Caco-2 (cell line): Measurements from ENCODE around the gene ERBB4. TPM values are rescaled to one million over a fixed set of nuclear protein-coding genes. Genes with fewer than 3 reads are reported as not detected.

Source experiments
- BruUV-seq: library from RNA; stranded (reverse); fragments of 400-500 nt; replicated peaks from 2 replicates; lab custom pipeline; 2021; lab: Mats Ljungman, UMichigan
- CTCF ChIA-PET: fragments of 300-600 bp; sonication (Branson Sonifier 250); formaldehyde crosslinking; loops from one replicate; lab custom pipeline; 2022; ENCODE audit warnings: antibody characterized with exemption; lab: Charles Lee
- POLR2A ChIA-PET: fragments of 300-600 bp; sonication (Branson Sonifier 250); formaldehyde crosslinking; loops from one replicate; lab custom pipeline; 2022; ENCODE audit warnings: antibody characterized with exemption; lab: Charles Lee
- DNase-seq, 2 experiments: peaks; one replicate each; pipeline versions ENCODE4 v3.0.0 to v3.0.0-alpha.2; 2020 to 2022
- H3K27me3 ChIP-seq: replicated peaks from 2 replicates; pipeline ENCODE4 v1.6.0; 2011; ENCODE audit warnings: low read length; ENCODE audit not compliant: control insufficient read depth, insufficient read depth
- H3K36me3 ChIP-seq: 2 replicates; pipeline ENCODE4 v1.5.1; 2011; ENCODE audit warnings: low read length; ENCODE audit not compliant: control insufficient read depth, insufficient read depth
- H3K4me1 ChIP-seq: fragments of 250-450 bp; sonication (Bioruptor Pico); 2 replicates; pipeline ENCODE4 v1.5.1; 2020; ENCODE audit warnings: mild to moderate bottlenecking
- H3K4me3 ChIP-seq: 2 replicates; pipeline ENCODE4 v1.5.1; 2011; ENCODE audit warnings: low read depth, mild to moderate bottlenecking, control low read depth, low read length
- H3K9me3 ChIP-seq: fragments of 250-450 bp; sonication (Bioruptor Pico); 2 replicates; pipeline ENCODE4 v1.5.1; 2020; ENCODE audit warnings: mild to moderate bottlenecking, moderate library complexity
- H3K27ac Mint-ChIP-seq: one replicate; pipeline ENCODE4 v1.8.0; 2022; ENCODE audit warnings: mixed read lengths; ENCODE audit not compliant: unreplicated experiment
- H3K27me3 Mint-ChIP-seq: one replicate; pipeline ENCODE4 v1.8.0; 2022; ENCODE audit warnings: mixed read lengths; ENCODE audit not compliant: insufficient read depth, unreplicated experiment
- H3K36me3 Mint-ChIP-seq: one replicate; pipeline ENCODE4 v1.8.0; 2022; ENCODE audit warnings: mild to moderate bottlenecking, mixed read lengths; ENCODE audit not compliant: insufficient read depth, unreplicated experiment
- H3K4me1 Mint-ChIP-seq: one replicate; pipeline ENCODE4 v1.8.0; 2022; ENCODE audit warnings: low read depth, mixed read lengths; ENCODE audit not compliant: unreplicated experiment
- H3K4me3 Mint-ChIP-seq: one replicate; pipeline ENCODE4 v1.8.0; 2022; ENCODE audit warnings: mild to moderate bottlenecking, moderate library complexity, mixed read lengths; ENCODE audit not compliant: unreplicated experiment
- H3K9me3 Mint-ChIP-seq: one replicate; pipeline ENCODE4 v1.8.0; 2022; ENCODE audit warnings: mixed read lengths; ENCODE audit not compliant: unreplicated experiment
- CTCF ChIP-seq, 2 experiments: fragments of 200-600 bp in 1 of 2; IDR thresholded peaks; 1 replicate in 1 of 2; 2 replicates in 1 of 2; pipeline versions ENCODE4 v1.5.1 to v1.8.0; 2011 to 2022; ENCODE audit warnings: antibody characterized with exemption in 1 of 2, control low read depth in 1 of 2, inconsistent platforms in 1 of 2, low read depth in 1 of 2, low read length in 1 of 2, mild to moderate bottlenecking in 1 of 2, moderate library complexity in 1 of 2; ENCODE audit not compliant: insufficient read depth in 1 of 2, severe bottlenecking in 1 of 2, unreplicated experiment in 1 of 2
- intact Hi-C: fragments of 100-400 bp; cut with micrococcal nuclease; formaldehyde crosslinking; loops from one replicate; pipeline ENCODE4 v1.10.0; 2022; ENCODE audit not compliant: unreplicated experiment
- total RNA-seq: library from RNA; stranded (reverse); gene quantifications from 2 replicates; pipeline ENCODE4 v1.2.3, GENCODE V29; 2022

ERBB4 gene
- total RNA-seq, 1 experiment from 2014 or later = not detected

GRCh38 chr2:211800001-211800400 is 738.6 kb downstream of the ERBB4 start:
- intact Hi-C loops = no loop called here
- Mint-ChIP-seq H3K27ac (no peak overlapping the region), H3K9me3 (no peaks in the 10 kb centered on the region), H3K4me3 (no peak overlapping the region), H3K27me3 (peaks cover 2% of the 10 kb centered on the region), H3K4me1 (no peaks in the 10 kb centered on the region), H3K36me3 (no peaks in the 10 kb centered on the region)
- ChIA-PET CTCF (no interaction called here), POLR2A (no interaction called here)
- H3K4me1 ChIP-seq = no peaks in the 10 kb centered on the region
- no peak for TF ChIP-seq CTCF (IDR thresholded peaks at IDR 0.05; ENCODE audit: insufficient read depth in 1 of 2, low read depth in 1 of 2, low read length in 1 of 2, severe bottlenecking in 1 of 2, unreplicated experiment in 1 of 2)
- H3K4me3 ChIP-seq = no peak overlapping the region
- H3K27me3 ChIP-seq = no peaks in the 10 kb centered on the region
- no peak for DNase-seq
- no peaks in the 10 kb centered on the region for H3K9me3 ChIP-seq
- H3K36me3 ChIP-seq = no peaks in the 10 kb centered on the region
- no TSS peak for BruUV-seq

GRCh38 chr2:211798868-211799267 is 739.7 kb downstream of the ERBB4 start:
- ChIA-PET POLR2A (no interaction called here), CTCF (no interaction called here)
- Mint-ChIP-seq H3K4me3 (no peak overlapping the region), H3K36me3 (no peaks in the 10 kb centered on the region), H3K4me1 (no peaks in the 10 kb centered on the region), H3K27me3 (peaks cover 2% of the 10 kb centered on the region), H3K9me3 (no peaks in the 10 kb centered on the region), H3K27ac (no peak overlapping the region)
- DNase-seq = no peak
- Histone ChIP-seq H3K36me3 (no peaks in the 10 kb centered on the region), H3K27me3 (no peaks in the 10 kb centered on the region), H3K9me3 (no peaks in the 10 kb centered on the region), H3K4me1 (no peaks in the 10 kb centered on the region), H3K4me3 (no peak overlapping the region)
- intact Hi-C loops = no loop called here
- no TSS peak for BruUV-seq
- TF ChIP-seq CTCF (IDR thresholded peaks at IDR 0.05; ENCODE audit: insufficient read depth in 1 of 2, low read depth in 1 of 2, low read length in 1 of 2, severe bottlenecking in 1 of 2, unreplicated experiment in 1 of 2) = no peak

- no peak overlapping the region for H3K4me3 Mint-ChIP-seq
- BruUV-seq = no TSS peak
- H3K27ac Mint-ChIP-seq = no peak overlapping the region
- Histone ChIP-seq H3K4me1 (no peaks in the 10 kb centered on the region), H3K9me3 (no peaks in the 10 kb centered on the region), H3K27me3 (no peaks in the 10 kb centered on the region), H3K36me3 (no peaks in the 10 kb centered on the region), H3K4me3 (no peak overlapping the region)
- H3K4me1 Mint-ChIP-seq = no peaks in the 10 kb centered on the region
- CTCF ChIA-PET = no interaction called here
- intact Hi-C loops = no loop called here
- POLR2A ChIA-PET = no interaction called here
- TF ChIP-seq CTCF (IDR thresholded peaks at IDR 0.05; ENCODE audit: insufficient read depth in 1 of 2, low read depth in 1 of 2, low read length in 1 of 2, severe bottlenecking in 1 of 2, unreplicated experiment in 1 of 2) = no peak
- H3K9me3 Mint-ChIP-seq = no peaks in the 10 kb centered on the region
- no peak for DNase-seq
- no peaks in the 10 kb centered on the region for H3K36me3 Mint-ChIP-seq
- H3K27me3 Mint-ChIP-seq = no peaks in the 10 kb centered on the region
Measured at GRCh38 chr2:211793690-211794089, 744.9 kb downstream of the ERBB4 start.
